Transverse colon (tissue), 1 donor: ENCODE measurements around the gene TICRR.

Experiments used
- EP300 ChIP-seq: sonication (generic); formaldehyde crosslinking; IDR thresholded peaks from one replicate; pipeline ENCODE4 v1.6.1; 2017; ENCODE audit warnings: antibody characterized with exemption, low read depth
- POLR2A ChIP-seq: fragments of 450-650 bp; IDR thresholded peaks from one replicate; pipeline ENCODE4 v1.6.1; 2016; ENCODE audit warnings: antibody characterized with exemption, mild to moderate bottlenecking, moderate library complexity

DNA sequence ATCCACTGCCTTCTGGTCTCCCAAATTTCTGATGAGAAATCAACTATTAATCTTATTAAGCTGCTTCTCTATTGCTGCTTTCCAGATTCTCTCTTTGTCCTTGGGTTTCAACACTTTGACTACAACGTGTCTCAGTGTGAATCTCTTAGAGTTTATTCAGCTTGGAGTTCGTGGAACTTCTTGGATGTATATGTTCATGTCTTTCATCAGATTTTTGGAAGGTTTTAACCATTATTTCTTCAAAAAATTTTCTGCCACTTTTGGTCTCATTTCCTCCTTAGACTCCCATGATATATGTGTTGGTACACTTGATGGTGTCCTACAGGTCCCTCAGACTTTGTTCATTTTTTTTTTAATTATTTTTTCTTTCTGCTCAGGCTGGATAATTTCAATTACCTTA, 36.0 kb downstream of the TICRR start:
- TF ChIP-seq POLR2A (no peak), EP300 (no peak)
